Measurements from ENCODE around the gene DHX16. TPM values are rescaled to one million over a fixed set of nuclear protein-coding genes. Genes with fewer than 3 reads are reported as not detected.

DHX16 gene
- total RNA-seq, 1 experiment from 2014 or later: 44.5 TPM

- BruUV-seq (replicated peaks): no TSS peak
- no peak for DNase-seq (ENCODE audit: low read depth, low spot score)
- H3K4me1 ChIP-seq (ENCODE audit: control insufficient read depth, insufficient read depth, low read length): 0 out of 2 replicates have a peak, but pooled peaks cover 2% of the 10 kb centered on the region
Observed at GRCh38 chr6:30626484-30627366, 46.1 kb downstream of the DHX16 start, which contains the start of gene ATAT1. Gene ATAT1 (plus strand): TSS chr6:30626874.

GRCh38 chr6:30625511-30625910 is 47.3 kb downstream of the DHX16 start:
- Histone ChIP-seq H3K9me3 (ENCODE audit: control insufficient read depth, insufficient read depth, low read depth, low read length) (no peaks in the 10 kb centered on the region), H3K27ac (ENCODE audit: low read length) (no peak overlapping the region), H3K27me3 (ENCODE audit: control insufficient read depth, insufficient read depth, low read length) (no peaks in the 10 kb centered on the region), H3K4me3 (ENCODE audit: low read depth in 2 of 2, low read length in 2 of 2) (no peak overlapping the region), H3K36me3 (ENCODE audit: control insufficient read depth, insufficient read depth, low read length) (peaks cover 11% of the 10 kb centered on the region), H3K4me1 (ENCODE audit: control insufficient read depth, insufficient read depth, low read length) (0 out of 2 replicates have a peak, but pooled peaks cover 2% of the 10 kb centered on the region)
- BruUV-seq (replicated peaks): no TSS peak
- in situ Hi-C loops (cut with HindIII; ENCODE audit: low pct_unique_long_range_greater_than_20kb, low sequenced_read_pairs) (no loop called here), intact Hi-C loops (cut with micrococcal nuclease; ENCODE audit: unreplicated experiment) (no loop called here)
- no peak for DNase-seq (ENCODE audit: low read depth, low spot score)
- ATAC-seq: no peak
- POLR2A ChIA-PET: interaction anchor here (0.6 kb wide), 1 partner anchor 11 kb away, joined by 5 read pairs; no protein-coding TSS in a partner anchor
- TF ChIP-seq POLR2AphosphoS5 (IDR thresholded peaks at IDR 0.05; ENCODE audit: low read depth, low read length) (no peak), TCF7L2 (IDR thresholded peaks at IDR 0.05; ENCODE audit: low read depth, low read length) (no peak), SIN3A (IDR thresholded peaks at IDR 0.05; ENCODE audit: borderline replicate concordance, insufficient read depth, low read depth, low read length) (no peak)
- TF ChIP-seq, protein P1, sequence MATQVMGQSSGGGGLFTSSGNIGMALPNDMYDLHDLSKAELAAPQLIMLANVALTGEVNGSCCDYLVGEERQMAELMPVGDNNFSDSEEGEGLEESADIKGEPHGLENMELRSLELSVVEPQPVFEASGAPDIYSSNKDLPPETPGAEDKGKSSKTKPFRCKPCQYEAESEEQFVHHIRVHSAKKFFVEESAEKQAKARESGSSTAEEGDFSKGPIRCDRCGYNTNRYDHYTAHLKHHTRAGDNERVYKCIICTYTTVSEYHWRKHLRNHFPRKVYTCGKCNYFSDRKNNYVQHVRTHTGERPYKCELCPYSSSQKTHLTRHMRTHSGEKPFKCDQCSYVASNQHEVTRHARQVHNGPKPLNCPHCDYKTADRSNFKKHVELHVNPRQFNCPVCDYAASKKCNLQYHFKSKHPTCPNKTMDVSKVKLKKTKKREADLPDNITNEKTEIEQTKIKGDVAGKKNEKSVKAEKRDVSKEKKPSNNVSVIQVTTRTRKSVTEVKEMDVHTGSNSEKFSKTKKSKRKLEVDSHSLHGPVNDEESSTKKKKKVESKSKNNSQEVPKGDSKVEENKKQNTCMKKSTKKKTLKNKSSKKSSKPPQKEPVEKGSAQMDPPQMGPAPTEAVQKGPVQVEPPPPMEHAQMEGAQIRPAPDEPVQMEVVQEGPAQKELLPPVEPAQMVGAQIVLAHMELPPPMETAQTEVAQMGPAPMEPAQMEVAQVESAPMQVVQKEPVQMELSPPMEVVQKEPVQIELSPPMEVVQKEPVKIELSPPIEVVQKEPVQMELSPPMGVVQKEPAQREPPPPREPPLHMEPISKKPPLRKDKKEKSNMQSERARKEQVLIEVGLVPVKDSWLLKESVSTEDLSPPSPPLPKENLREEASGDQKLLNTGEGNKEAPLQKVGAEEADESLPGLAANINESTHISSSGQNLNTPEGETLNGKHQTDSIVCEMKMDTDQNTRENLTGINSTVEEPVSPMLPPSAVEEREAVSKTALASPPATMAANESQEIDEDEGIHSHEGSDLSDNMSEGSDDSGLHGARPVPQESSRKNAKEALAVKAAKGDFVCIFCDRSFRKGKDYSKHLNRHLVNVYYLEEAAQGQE (IDR thresholded peaks at IDR 0.05; ENCODE audit: insufficient read depth in 1 of 2, low read depth in 2 of 2, low read length in 1 of 2): no peak
- TF ChIP-seq, protein P2, sequence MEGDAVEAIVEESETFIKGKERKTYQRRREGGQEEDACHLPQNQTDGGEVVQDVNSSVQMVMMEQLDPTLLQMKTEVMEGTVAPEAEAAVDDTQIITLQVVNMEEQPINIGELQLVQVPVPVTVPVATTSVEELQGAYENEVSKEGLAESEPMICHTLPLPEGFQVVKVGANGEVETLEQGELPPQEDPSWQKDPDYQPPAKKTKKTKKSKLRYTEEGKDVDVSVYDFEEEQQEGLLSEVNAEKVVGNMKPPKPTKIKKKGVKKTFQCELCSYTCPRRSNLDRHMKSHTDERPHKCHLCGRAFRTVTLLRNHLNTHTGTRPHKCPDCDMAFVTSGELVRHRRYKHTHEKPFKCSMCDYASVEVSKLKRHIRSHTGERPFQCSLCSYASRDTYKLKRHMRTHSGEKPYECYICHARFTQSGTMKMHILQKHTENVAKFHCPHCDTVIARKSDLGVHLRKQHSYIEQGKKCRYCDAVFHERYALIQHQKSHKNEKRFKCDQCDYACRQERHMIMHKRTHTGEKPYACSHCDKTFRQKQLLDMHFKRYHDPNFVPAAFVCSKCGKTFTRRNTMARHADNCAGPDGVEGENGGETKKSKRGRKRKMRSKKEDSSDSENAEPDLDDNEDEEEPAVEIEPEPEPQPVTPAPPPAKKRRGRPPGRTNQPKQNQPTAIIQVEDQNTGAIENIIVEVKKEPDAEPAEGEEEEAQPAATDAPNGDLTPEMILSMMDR (IDR thresholded peaks at IDR 0.05): no peak
- CTCF ChIA-PET: no interaction called here

More at GRCh38 chr6:30626484-30627366, 46.1 kb downstream of the DHX16 start, which contains the start of gene ATAT1:
- POLR2A ChIA-PET: no interaction called here
- peak; percentile 97 for ATAC-seq
- intact Hi-C loops (cut with micrococcal nuclease; ENCODE audit: unreplicated experiment): no loop called here
- TF ChIP-seq TCF7L2 (IDR thresholded peaks at IDR 0.05; ENCODE audit: low read depth, low read length) (peak; percentile 87), POLR2AphosphoS5 (IDR thresholded peaks at IDR 0.05; ENCODE audit: low read depth, low read length) (peak; percentile 97), SIN3A (IDR thresholded peaks at IDR 0.05; ENCODE audit: borderline replicate concordance, insufficient read depth, low read depth, low read length) (peak; percentile 91; the same call in 1 of the 2 replicates)
- TF ChIP-seq, protein P1 (IDR thresholded peaks at IDR 0.05; ENCODE audit: insufficient read depth in 1 of 2, low read depth in 2 of 2, low read length in 1 of 2): no peak
- no peaks in the 10 kb centered on the region for H3K9me3 ChIP-seq (ENCODE audit: control insufficient read depth, insufficient read depth, low read depth, low read length)
- H3K27me3 ChIP-seq (ENCODE audit: control insufficient read depth, insufficient read depth, low read length): no peaks in the 10 kb centered on the region
- H3K4me3 ChIP-seq (ENCODE audit: low read depth in 2 of 2, low read length in 2 of 2): peak within 1 kb of the TSS; percentile 62 to 90
- CTCF ChIA-PET: no interaction called here
- peak within 1 kb of the TSS; percentile 84 for H3K27ac ChIP-seq (ENCODE audit: low read length)
- H3K36me3 ChIP-seq (ENCODE audit: control insufficient read depth, insufficient read depth, low read length): peaks cover 9% of the 10 kb centered on the region
- in situ Hi-C loops (cut with HindIII; ENCODE audit: low pct_unique_long_range_greater_than_20kb, low sequenced_read_pairs): no loop called here
